Fibroblast of peridontal ligament (primary cell): ENCODE results near the gene TRIM65.

Experiments
- DNase-seq: peaks from one replicate; pipeline ENCODE4 v3.0.0-alpha.2; 2010; ENCODE audit errors: extremely low read depth

The TRIM65 gene, protein sequence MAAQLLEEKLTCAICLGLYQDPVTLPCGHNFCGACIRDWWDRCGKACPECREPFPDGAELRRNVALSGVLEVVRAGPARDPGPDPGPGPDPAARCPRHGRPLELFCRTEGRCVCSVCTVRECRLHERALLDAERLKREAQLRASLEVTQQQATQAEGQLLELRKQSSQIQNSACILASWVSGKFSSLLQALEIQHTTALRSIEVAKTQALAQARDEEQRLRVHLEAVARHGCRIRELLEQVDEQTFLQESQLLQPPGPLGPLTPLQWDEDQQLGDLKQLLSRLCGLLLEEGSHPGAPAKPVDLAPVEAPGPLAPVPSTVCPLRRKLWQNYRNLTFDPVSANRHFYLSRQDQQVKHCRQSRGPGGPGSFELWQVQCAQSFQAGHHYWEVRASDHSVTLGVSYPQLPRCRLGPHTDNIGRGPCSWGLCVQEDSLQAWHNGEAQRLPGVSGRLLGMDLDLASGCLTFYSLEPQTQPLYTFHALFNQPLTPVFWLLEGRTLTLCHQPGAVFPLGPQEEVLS

DNA sequence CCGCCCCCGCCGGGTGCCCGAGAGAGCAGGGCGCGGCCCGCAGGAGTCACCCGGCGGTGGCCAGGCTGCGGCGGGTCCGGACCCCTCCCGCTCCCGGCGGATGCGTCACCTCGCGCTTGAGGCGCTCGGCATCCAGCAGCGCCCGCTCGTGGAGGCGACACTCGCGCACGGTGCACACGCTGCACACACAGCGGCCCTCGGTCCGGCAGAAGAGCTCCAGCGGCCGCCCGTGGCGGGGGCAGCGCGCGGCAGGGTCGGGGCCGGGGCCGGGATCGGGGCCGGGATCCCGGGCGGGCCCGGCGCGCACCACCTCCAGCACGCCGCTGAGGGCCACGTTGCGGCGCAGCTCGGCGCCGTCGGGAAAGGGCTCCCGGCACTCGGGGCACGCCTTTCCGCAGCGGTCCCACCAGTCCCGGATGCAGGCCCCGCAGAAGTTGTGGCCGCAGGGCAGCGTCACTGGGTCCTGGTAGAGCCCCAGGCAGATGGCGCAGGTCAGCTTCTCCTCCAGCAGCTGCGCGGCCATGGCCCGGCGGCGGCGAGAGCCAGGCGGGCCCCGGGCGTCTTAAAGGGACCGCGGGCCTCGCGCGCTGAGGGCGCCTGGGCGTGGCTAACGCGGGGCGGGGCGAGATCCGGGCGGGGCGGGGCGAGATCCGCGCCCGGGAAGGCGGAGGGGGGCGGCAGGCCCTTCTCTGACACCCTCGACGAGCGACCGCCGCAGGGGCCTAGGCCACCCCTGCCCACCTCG, at the start of gene TRIM65:
Gene TRIM65, minus strand, starts transcription at position 537 of the 745 bp plus-strand sequence. Its CDS starts 14 bp downstream, at position 523.
- peak; percentile 63 for DNase-seq

DNA sequence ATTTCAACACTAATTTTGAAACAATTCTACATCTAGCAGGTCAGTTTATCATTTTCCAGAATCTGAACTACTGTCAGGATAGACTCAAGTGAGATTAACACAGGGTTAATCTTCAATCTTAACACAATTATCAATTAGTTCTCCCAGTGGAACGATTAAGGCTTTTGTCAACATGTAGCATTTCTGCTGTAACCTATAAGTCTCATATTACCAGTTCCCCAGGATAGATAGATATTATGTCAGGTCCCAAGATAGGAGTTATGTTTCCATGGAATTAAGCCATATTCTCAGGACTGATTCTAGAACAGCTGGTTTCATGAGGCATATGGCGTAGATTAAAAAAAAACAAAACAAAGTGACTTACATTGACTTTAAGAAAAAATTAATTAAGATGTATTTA, 48.5 kb upstream of the TRIM65 start:
- DNase-seq: no peak

DNA sequence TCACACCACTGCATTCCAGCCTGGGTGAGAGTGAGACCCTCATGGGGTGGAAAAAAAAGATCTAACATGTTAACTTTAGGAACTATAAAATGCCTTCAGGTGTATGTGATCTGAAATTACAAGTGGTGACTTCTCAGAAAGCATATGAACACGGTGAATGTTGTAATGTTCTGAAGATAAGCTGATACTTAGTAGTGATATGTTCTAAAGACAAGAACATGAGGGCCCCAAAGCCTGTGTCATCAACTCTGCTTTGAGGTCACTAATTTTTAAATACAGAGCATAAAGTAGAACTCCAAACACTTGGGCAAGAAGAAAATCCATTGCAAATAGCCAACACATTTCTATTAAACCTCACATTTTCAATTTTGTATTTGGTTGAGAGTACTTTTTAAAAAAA, 46.7 kb upstream of the TRIM65 start:
- DNase-seq: no peak

DNA sequence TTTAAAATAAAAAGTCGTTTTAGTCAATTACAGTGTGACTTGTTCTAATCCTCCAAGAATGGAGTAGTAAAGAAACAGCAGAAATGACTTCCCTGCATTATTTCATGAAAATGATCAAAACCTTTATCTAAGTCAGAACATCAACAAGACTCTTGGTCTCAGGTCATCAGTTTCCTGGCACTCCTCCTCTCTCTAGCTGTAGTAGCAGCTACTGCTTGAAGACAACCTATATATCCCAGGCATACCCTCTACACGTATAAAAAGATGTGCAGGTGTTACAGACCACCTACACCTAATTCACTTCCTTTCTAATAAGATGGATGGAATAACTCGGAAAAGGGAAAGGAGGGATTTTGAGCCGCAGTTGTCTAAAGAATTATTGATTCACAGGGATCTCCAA, 45.7 kb upstream of the TRIM65 start:
- no peak for DNase-seq

DNA sequence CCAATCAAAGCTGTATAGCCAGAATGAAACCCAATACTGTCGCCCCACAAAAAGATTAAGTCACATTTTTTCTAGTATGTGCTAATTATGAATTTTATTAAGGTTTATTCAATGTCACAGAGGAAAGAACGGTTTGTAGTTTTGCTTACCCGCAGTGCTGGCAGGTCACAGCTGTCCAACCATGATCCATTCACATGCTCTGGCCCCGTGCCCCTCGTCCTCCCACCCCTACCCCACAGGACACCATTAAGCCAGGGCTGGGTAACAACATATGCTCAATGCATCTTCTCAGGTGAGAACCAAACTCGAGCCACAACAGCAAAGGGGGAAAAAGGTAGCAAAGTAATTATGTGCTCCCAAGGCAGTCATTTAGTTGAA, 44.7 kb upstream of the TRIM65 start:
- no peak for DNase-seq

DNA sequence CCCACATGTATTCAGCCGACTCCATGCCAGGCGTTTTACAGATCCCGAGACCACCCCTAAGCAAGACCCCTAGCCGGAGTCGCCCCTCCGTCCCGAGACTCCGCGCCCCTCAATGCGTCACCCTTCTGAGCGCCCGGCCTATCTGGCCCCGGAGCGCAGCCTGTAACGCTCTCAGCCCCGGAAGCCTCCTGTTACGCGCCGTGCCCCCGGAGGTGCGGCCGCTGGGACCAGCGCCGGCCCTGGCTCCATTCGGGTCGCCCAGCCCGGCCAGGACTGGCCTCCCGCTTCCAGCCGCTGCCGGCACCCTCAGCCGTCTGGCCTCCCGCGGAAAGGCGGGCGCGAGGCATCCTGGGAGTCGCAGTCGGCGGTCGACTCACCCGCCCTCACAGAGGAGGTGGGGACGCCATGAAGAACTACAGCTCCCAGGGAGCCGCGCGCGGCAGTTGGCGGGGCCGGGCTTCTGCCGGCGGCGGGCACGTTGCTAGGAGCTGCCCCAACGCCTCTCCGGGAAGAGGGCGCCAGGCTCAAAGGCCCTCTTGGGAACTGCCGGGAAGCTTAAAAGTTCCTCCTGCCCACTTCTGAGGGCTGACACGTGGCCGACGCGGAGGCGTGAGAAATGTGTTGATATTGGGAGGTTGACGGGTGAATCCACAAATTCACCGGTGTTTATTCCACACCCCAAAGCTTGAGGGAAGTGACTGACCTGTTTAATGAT, 44.1 kb upstream of the TRIM65 start, which contains the start of gene FBF1:
Gene FBF1, minus strand, starts transcription at position 316 of the 715 bp plus-strand sequence. CDS start 2,893 bp downstream, outside the sequence.
- peak; percentile 87 for DNase-seq

DNA sequence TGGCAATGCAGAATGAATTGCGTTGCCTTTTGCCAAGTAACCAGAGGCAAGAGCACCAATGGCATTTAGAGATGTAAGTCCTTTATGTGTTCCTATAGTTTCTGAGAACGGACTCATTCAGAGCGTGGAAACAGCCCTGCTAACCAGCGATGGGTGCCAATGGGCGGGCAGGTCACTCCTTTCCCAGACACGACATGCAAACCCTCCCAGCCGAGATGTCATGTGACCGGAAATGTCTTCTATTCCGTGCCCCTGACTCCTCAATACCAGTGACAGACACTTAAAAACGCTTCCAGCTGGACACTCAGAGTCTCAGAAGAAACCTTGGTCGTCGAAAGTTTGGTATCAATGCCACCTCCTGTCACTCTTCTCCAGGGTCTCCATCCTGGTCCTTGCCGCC, 40.9 kb upstream of the TRIM65 start:
- DNase-seq: no peak

DNA sequence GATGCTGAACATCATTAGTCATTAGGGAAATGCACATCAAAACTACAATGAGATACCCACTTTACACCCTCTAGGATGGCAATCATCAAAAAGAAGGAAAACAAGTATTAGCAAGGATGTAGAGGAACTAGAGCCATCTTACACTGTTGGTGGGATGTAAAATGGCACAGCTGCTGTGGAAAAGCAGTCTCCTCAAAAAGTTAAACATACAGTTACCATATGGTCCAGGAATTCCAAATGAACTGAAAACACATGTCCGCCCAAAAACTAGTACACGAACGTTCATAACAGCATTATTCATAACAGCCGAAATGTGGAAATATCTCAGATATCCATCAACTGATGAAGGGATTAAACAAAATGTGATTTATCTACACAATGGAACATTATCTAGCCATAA, 37.1 kb upstream of the TRIM65 start:
- no peak for DNase-seq

DNA sequence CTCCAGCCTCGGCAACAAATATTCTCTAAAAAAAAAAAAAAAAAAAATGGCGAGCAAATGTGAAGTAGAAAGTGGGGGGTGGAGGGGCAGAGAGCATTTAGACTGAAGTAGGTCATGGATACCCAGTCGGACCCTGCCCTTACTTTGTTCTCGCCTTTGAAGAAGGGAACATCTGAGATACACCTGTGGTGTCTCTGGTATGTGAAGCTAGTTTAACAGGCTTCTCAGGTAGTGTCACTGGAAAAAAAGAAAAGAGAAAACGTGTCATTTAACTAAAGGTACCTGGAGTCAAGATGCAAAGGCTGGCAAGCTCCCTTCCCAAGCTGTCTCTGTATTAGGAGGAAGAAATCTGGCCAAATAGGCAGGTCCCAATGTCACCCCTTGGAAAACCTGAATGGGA, 36.1 kb upstream of the TRIM65 start:
- no peak for DNase-seq

DNA sequence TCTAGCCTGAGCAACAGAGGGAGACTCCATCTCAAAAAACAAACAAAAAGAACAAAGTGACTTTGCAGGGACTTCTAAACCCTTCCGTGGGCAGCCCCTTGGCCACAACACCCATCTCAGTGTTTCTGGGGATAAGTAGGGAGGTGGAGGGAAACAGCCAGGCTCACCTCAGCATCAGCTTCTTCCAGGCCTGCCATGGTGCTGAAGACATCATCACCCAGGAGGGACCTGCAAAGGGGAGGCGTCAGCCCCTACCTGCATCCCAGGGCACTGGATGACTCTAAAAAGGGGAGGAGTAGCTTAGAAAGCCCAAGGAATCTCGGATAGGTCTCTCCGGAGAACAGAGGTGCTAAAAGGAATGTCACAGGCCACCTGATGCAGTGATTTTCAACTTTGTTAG, 34.3 kb upstream of the TRIM65 start:
- DNase-seq: no peak

DNA sequence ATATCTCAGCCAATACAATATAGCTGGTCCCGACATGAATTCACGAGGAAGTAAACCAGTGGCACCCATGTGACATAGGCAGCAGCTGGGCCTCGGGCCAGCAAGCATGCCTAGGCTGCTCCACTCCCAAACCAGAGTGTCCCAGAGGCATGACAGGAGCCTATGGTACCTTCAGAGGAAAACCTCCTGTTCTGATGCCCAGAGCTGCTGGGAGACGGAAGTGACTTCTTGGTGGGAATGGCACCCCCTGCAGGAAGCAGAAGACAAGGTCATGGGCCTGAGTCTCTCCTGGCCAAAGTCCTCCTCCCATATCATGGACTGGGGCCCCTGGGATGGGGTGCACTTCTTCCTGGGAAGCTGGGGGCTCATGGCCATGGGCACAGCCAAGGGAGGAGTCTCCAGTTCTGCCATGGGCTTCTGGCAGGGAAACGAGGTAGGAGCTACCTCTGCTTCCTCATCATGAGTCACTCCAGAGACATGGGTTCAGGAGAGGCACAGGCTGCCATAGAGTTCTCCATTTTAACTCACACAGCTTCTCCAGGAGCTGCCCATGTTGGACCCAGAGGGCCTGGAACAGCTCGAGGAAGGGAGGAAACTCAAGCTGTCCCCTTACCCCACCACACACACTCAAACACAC, 30.7 kb upstream of the TRIM65 start:
- DNase-seq: peak; percentile 9

DNA sequence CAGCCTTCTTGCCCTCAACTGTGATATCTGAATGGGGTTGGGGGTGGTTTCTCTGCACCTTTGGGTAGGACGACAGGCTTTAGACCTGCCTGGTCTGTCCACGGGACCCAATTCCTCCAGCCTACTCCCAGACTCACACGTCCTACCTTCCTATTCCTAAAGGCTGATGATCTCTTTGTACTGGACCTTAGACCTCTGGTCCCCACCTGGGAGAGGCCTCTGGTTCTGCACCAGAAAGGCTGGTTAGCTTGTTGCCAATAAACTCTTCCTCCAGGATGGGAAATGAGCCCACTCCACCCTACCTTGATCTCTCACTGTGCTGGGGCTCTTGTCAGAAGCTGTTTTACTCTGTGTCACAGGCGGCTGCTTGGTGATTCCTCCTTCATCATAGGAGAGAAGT, 29.7 kb upstream of the TRIM65 start:
- DNase-seq: no peak

DNA sequence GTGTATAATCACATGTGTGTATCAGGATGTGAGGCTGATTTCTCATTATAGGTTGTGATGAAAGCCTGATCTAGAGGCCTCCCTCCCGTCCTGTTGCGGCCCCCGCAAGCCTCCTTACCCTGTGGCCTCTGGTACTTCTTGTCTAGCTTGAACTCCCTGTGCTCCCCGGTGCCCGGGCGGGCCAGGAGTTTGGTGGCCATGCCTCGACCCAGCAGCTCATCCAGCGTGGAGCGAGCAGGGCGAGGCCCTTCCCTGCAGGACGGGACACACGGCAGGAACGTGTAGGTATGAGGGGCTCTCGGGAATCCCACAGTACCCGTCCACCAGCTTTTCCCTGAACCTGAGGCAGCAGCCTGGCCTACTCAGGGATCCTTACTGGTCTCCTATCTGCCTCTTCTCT, 29.2 kb upstream of the TRIM65 start:
- no peak for DNase-seq

DNA sequence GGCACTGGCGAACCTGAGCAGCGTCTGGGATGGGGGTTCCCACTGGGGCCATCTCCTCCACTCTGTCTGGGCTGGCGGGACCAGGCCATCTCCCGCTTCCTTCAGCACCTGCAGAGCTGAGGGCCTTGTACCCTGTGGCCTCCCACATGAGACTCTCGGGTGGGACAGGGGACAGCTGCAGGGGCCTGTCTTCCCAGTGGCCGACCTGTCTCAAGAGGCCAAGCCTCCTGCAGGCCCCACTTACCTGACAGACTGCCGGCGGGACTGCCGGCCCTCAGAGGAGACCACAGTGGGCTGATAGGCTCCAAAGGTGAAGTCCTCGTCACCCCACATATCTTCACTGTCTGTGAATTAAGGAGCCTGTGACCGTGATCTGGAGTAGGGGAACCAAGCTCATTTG, 28.4 kb upstream of the TRIM65 start:
- DNase-seq: no peak

DNA sequence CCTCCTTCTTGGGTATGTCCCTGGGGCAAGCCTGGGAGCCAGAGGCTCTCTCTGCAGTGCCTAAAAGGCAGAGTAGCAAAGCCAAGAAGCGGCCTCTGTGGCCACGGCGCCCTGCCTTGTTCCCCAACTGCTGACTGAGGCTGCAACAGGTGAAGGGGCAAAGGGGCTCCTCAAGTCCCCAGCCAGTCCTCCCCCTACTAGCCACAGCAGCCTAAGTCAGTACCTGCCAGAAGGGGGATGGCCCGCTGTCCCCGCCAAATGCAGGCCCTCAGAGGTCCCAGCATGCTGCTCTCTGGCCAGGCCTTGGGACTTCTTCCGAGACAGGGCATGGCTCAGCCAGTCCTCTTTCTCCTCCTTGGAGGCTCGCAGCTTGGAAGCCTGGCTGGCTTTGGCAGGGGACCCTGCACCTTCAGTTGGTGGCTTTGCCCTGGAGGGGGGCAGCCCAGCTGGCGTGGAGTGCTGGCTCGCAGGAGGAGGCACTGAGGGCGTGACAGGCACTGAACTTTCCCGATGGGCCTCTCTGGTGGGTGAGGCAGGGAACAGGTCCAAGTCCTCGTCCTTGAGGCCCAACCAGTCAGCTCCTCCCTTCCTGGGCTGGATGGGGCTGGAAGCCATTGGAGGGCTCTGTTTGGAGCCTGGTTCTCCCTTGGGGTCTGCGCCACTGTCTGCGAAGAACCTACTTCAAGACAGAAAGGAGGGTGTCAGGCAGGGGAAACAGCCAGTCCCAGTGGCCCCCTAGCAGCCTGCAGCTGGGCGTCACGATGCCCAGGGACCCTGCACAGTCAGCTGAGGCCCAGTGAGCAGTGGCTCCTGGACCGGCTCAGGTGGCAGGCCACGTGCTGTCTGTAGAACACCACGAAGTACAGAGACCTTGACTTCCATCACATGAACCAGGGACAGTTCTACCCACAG, 26.5 kb upstream of the TRIM65 start:
- no peak for DNase-seq

DNA sequence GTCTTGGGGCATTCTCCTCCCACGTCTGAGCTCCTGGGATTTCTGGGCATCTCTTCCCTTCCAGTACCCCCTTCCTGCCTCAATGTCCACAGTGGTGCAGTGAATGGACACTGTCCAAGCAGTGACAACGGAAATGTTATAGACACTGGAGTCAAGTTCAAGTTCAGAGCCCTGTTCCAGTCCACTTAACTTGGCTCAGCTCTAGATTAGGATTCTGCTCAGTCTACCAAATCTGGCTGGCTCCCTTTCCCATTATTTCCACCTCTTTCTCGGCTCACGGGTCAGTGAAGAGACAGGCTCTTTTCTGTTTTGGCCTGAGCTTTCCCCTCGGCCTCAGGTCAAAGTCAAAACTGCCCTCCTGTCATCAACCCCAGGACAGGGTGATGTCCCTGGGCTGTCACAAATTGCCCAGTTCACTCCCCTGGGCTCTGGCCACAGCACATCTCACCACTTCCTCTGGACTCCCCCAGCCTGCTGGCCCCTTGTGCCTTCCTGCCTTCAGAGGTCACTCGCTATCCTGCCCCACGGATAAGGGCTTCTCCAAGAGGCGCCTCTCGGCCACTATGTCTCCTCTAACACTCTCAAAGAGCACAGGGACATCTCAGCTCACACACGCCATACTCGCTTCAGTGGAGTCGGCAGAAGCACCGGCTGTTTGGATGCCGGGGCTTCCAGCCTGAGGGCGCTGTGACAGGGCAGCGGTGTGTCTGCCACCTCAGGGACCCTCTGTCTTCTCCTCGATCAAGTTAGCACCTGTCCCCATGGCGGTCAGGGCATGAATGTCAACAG, 25.6 kb upstream of the TRIM65 start:
- DNase-seq: no peak

DNA sequence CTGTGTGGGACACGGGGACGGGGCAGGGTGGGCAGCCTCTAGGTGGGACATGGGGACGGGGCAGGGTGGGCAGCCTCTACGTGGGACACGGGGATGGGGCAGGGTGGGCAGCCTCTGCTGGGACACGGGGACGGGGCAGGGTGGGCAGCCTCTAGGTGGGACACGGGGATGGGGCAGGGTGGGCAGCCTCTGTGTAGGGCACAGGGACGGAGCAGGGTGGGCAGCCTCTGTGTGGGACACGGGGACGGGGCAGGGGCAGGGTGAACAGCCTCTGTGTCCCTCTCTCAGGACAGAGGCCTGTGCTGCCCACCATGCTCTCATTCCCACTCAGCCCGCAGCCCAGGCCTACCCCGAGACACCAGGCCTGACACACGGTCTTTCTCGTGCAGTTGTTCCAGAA, 24.8 kb upstream of the TRIM65 start:
- DNase-seq: no peak

DNA sequence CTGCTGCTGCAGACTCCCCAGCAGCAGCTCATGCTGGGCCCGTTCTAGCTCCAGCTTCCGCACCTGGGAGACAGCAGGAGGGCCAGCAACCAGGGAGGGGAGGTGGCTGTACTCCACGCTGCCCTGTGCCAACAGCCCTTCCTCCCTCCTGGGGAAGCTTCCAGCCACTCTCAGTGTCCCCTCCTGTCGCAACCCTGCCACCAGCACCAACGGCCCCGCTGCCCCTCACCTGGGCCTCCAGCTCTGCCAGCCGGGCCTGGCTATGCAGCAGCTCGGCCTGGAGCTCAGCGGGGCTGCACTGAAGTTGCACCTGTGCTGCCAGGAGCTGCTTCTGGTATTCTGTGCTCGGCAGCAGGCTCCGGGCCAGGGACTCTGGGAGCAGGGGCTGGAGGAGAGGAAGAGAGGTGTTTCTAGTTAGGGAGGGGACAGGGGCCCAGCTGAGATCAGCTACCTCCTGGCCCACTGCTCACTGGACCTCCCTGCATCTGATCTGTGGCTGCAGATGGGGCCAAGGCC, 23.4 kb upstream of the TRIM65 start:
- DNase-seq: no peak

DNA sequence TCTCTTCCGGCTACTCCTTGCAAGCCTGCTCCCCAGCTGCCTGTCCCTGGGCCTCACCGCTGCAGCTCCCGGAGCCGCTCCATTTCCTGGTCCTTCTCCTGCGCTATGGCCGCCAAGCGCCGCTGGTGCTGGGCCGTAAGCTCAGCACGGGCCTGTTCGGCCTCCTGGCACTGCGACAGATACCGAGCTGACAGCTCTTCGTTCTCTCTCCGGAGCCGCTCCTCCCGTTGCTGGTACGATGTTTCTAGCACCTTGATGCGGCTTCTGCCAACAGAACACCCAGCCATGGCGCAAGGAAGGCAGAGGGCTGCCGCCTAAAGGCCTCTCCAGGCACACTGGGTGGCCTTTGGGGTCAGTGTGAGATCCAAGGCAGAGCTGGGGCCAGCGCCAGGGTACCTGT, 22.9 kb upstream of the TRIM65 start:
- no peak for DNase-seq
